WTC11 (cell line): ENCODE results near the gene WDR46. TPM values are rescaled to one million over a fixed set of nuclear protein-coding genes. Genes with fewer than 3 reads are reported as not detected.

Source experiments
- ATAC-seq: fragments of 200-7000 bp; cut with Tn5 transposase; 2 replicates; pipeline ENCODE4 v1.10.0; 2021; ENCODE audit warnings: mild to moderate bottlenecking, moderate library complexity
- CTCF ChIA-PET: fragments of 300-600 bp; sonication (Branson Sonifier 250); formaldehyde crosslinking; loops from one replicate; lab custom pipeline; 2021; ENCODE audit warnings: antibody characterized with exemption; lab: Charles Lee
- POLR2A ChIA-PET: fragments of 350-600 bp; sonication (Branson Sonifier 250); formaldehyde crosslinking; loops from one replicate; lab custom pipeline; 2021; ENCODE audit warnings: antibody characterized with exemption; lab: Charles Lee
- DNase-seq: peaks from one replicate; pipeline ENCODE4 v3.0.0; 2021; ENCODE audit warnings: low spot score
- H3K27ac Mint-ChIP-seq: 2 replicates; pipeline ENCODE4 v1.8.0; 2021; ENCODE audit warnings: mixed read lengths
- H3K27me3 Mint-ChIP-seq: 2 replicates; pipeline ENCODE4 v1.8.0; 2021; ENCODE audit warnings: low read depth, mild to moderate bottlenecking, moderate library complexity, mixed read lengths
- H3K36me3 Mint-ChIP-seq: 2 replicates; pipeline ENCODE4 v1.8.0; 2021; ENCODE audit warnings: mixed read lengths
- H3K4me1 Mint-ChIP-seq: 2 replicates; pipeline ENCODE4 v1.8.0; 2022; ENCODE audit warnings: mixed read lengths
- H3K4me3 Mint-ChIP-seq: 2 replicates; pipeline ENCODE4 v1.8.0; 2021; ENCODE audit warnings: mild to moderate bottlenecking, moderate library complexity, mixed read lengths
- H3K9me3 Mint-ChIP-seq: 2 replicates; pipeline ENCODE4 v1.8.0; 2021; ENCODE audit warnings: mixed read lengths
- CBFB ChIP-seq: sonication (generic); formaldehyde crosslinking; IDR thresholded peaks from 2 replicates; pipeline ENCODE4 v1.8.1; 2022; ENCODE audit warnings: mild to moderate bottlenecking, low read depth, missing genetic modification reagents
- CREB1 ChIP-seq: sonication (generic); formaldehyde crosslinking; IDR thresholded peaks from 2 replicates; pipeline ENCODE4 v1.8.0; 2023; ENCODE audit warnings: mild to moderate bottlenecking, missing genetic modification reagents
- EMX1 ChIP-seq: fragments of 250-450 bp; sonication (Bioruptor Pico); IDR thresholded peaks from 2 replicates; pipeline ENCODE4 v1.8.0; 2021; ENCODE audit warnings: mild to moderate bottlenecking
- ESRRA ChIP-seq: sonication (generic); formaldehyde crosslinking; IDR thresholded peaks from 2 replicates; pipeline ENCODE4 v1.8.1; 2022; ENCODE audit warnings: mild to moderate bottlenecking, missing genetic modification reagents, borderline replicate concordance
- GRHL2 ChIP-seq: fragments of 250-450 bp; sonication (Bioruptor Pico); IDR thresholded peaks from 2 replicates; pipeline ENCODE4 v1.8.0; 2022; ENCODE audit warnings: mild to moderate bottlenecking, moderate library complexity; ENCODE audit not compliant: insufficient replicate concordance, severe bottlenecking
- JAZF1 ChIP-seq: fragments of 250-450 bp; sonication (Bioruptor Pico); IDR thresholded peaks from 2 replicates; pipeline ENCODE4 v1.9.0; 2021; ENCODE audit warnings: moderate library complexity, mild to moderate bottlenecking, inconsistent platforms
- NFATC4 ChIP-seq: fragments of 250-450 bp; sonication (Bioruptor Pico); IDR thresholded peaks from 2 replicates; pipeline ENCODE4 v1.9.0; 2021; ENCODE audit warnings: mild to moderate bottlenecking
- PRRX2 ChIP-seq: fragments of 250-450 bp; sonication (Bioruptor Pico); IDR thresholded peaks from 2 replicates; pipeline ENCODE4 v1.8.0; 2021; ENCODE audit warnings: mild to moderate bottlenecking
- SMAD3 ChIP-seq: sonication (generic); formaldehyde crosslinking; IDR thresholded peaks from 2 replicates; pipeline ENCODE4 v1.8.0; 2022; ENCODE audit warnings: missing genetic modification reagents, mild to moderate bottlenecking, borderline replicate concordance
- TEAD4 ChIP-seq: sonication (generic); formaldehyde crosslinking; IDR thresholded peaks from 2 replicates; pipeline ENCODE4 v1.8.0; 2022; ENCODE audit warnings: mild to moderate bottlenecking, missing genetic modification reagents
- ZNF121 ChIP-seq: sonication (generic); formaldehyde crosslinking; IDR thresholded peaks from 2 replicates; pipeline ENCODE4 v1.8.0; 2023; ENCODE audit warnings: missing genetic modification reagents
- ZNF317 ChIP-seq: sonication (generic); formaldehyde crosslinking; IDR thresholded peaks from 2 replicates; pipeline ENCODE4 v1.8.1; 2023; ENCODE audit warnings: low read depth, mild to moderate bottlenecking, moderate library complexity, missing genetic modification reagents, borderline replicate concordance
- ZNF416 ChIP-seq: fragments of 250-450 bp; sonication (Bioruptor Pico); IDR thresholded peaks from 2 replicates; pipeline ENCODE4 v1.9.0; 2021; ENCODE audit warnings: mild to moderate bottlenecking, inconsistent platforms
- total RNA-seq: library from RNA; stranded (reverse); gene quantifications from 3 replicates; pipeline ENCODE4 v1.2.3, GENCODE V29; 2021
- TF ChIP-seq, protein P1 (sequence below): sonication (generic); formaldehyde crosslinking; IDR thresholded peaks from 2 replicates; pipeline ENCODE4 v1.8.1; 2022; ENCODE audit warnings: missing genetic modification reagents, borderline replicate concordance
- TF ChIP-seq, protein P2 (sequence below): fragments of 250-450 bp; sonication (Bioruptor Pico); IDR thresholded peaks from 2 replicates; pipeline ENCODE4 v1.9.0; 2021; ENCODE audit warnings: moderate library complexity, mild to moderate bottlenecking, inconsistent platforms, borderline replicate concordance
- TF ChIP-seq, protein P3 (sequence below): sonication (generic); formaldehyde crosslinking; IDR thresholded peaks from 2 replicates; pipeline ENCODE4 v1.8.0; 2022; ENCODE audit warnings: mild to moderate bottlenecking, missing genetic modification reagents
- TF ChIP-seq, protein P4 (sequence below): sonication (generic); formaldehyde crosslinking; conservative IDR thresholded peaks from 2 replicates; pipeline ENCODE4 v1.8.1; 2023; ENCODE audit warnings: mild to moderate bottlenecking, low read depth, missing genetic modification reagents, moderate library complexity
- TF ChIP-seq, protein P5 (sequence below): sonication (generic); formaldehyde crosslinking; IDR thresholded peaks from 2 replicates; pipeline ENCODE4 v1.8.1; 2023; ENCODE audit warnings: mild to moderate bottlenecking, missing genetic modification reagents, moderate library complexity

WDR46 gene
- total RNA-seq, 1 experiment from 2014 or later = 94.5 TPM

DNA sequence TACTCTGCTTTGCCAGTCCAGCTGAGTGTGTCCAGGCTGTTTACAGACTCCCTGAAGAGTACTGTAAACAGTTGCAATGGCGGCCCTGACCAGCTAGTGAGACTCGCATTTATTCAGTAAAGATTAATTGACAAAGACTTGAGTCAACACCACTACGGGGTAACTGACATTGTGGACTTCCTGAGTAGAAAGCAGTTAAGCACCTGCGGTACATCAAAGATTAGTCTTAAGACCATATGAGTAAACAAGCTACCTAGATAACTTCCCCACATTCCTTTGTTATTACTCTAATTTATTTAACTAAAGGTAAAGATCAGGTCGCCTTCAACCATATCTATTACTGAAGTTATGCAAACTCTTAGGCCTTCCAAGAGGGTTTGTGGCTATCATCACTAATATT, 30.0 kb downstream of the WDR46 start (continued):
- TF ChIP-seq, protein P1, sequence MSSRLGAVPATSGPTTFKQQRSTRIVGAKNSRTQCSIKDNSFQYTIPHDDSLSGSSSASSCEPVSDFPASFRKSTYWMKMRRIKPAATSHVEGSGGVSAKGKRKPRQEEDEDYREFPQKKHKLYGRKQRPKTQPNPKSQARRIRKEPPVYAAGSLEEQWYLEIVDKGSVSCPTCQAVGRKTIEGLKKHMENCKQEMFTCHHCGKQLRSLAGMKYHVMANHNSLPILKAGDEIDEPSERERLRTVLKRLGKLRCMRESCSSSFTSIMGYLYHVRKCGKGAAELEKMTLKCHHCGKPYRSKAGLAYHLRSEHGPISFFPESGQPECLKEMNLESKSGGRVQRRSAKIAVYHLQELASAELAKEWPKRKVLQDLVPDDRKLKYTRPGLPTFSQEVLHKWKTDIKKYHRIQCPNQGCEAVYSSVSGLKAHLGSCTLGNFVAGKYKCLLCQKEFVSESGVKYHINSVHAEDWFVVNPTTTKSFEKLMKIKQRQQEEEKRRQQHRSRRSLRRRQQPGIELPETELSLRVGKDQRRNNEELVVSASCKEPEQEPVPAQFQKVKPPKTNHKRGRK (CRISPR knock-in tag) = no peak
- no peak for TF ChIP-seq TEAD4 (CRISPR knock-in tag)
- TF ChIP-seq, protein P2, sequence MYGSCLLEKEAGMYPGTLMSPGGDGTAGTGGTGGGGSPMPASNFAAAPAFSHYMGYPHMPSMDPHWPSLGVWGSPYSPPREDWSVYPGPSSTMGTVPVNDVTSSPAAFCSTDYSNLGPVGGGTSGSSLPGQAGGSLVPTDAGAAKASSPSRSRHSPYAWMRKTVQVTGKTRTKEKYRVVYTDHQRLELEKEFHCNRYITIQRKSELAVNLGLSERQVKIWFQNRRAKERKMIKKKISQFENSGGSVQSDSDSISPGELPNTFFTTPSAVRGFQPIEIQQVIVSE (CRISPR knock-in tag) = no peak
- no peak for TF ChIP-seq EMX1 (CRISPR knock-in tag)
- no peak for TF ChIP-seq SMAD3 (CRISPR knock-in tag)
- TF ChIP-seq, protein P3, sequence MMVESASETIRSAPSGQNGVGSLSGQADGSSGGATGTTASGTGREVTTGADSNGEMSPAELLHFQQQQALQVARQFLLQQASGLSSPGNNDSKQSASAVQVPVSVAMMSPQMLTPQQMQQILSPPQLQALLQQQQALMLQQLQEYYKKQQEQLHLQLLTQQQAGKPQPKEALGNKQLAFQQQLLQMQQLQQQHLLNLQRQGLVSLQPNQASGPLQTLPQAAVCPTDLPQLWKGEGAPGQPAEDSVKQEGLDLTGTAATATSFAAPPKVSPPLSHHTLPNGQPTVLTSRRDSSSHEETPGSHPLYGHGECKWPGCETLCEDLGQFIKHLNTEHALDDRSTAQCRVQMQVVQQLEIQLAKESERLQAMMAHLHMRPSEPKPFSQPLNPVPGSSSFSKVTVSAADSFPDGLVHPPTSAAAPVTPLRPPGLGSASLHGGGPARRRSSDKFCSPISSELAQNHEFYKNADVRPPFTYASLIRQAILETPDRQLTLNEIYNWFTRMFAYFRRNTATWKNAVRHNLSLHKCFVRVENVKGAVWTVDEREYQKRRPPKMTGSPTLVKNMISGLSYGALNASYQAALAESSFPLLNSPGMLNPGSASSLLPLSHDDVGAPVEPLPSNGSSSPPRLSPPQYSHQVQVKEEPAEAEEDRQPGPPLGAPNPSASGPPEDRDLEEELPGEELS (CRISPR knock-in tag) = no peak
- TF ChIP-seq ZNF416 (CRISPR knock-in tag) = no peak

DNA sequence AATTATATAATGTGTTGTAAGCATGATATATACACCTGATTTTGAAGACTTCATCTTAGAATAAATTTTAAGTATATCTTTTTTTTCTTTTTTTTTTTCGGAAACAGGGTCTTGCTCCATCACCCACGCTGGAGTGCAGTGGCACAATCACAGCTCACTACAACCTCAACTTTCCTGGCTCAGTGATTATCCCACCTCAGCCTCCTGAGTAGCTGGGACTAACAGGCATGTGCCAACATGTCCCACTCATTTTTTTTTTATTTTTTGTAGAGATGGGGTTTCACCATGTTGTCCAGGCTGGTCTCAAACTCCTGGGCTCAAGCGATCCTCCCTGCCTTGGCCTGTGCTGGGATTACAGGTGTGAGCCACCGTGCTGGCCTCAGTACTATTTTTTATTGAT, 34.4 kb downstream of the WDR46 start:
- Mint-ChIP-seq H3K27ac (no peak overlapping the region), H3K4me3 (no peak overlapping the region), H3K36me3 (peaks cover 37% of the 10 kb centered on the region)
- TF ChIP-seq, protein P4, sequence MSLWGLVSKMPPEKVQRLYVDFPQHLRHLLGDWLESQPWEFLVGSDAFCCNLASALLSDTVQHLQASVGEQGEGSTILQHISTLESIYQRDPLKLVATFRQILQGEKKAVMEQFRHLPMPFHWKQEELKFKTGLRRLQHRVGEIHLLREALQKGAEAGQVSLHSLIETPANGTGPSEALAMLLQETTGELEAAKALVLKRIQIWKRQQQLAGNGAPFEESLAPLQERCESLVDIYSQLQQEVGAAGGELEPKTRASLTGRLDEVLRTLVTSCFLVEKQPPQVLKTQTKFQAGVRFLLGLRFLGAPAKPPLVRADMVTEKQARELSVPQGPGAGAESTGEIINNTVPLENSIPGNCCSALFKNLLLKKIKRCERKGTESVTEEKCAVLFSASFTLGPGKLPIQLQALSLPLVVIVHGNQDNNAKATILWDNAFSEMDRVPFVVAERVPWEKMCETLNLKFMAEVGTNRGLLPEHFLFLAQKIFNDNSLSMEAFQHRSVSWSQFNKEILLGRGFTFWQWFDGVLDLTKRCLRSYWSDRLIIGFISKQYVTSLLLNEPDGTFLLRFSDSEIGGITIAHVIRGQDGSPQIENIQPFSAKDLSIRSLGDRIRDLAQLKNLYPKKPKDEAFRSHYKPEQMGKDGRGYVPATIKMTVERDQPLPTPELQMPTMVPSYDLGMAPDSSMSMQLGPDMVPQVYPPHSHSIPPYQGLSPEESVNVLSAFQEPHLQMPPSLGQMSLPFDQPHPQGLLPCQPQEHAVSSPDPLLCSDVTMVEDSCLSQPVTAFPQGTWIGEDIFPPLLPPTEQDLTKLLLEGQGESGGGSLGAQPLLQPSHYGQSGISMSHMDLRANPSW (CRISPR knock-in tag) = no peak
- TF ChIP-seq ZNF317 (CRISPR knock-in tag) (no peak), NFATC4 (CRISPR knock-in tag) (no peak), PRRX2 (CRISPR knock-in tag) (no peak), ESRRA (CRISPR knock-in tag) (no peak), JAZF1 (no peak)
- TF ChIP-seq, protein P5, sequence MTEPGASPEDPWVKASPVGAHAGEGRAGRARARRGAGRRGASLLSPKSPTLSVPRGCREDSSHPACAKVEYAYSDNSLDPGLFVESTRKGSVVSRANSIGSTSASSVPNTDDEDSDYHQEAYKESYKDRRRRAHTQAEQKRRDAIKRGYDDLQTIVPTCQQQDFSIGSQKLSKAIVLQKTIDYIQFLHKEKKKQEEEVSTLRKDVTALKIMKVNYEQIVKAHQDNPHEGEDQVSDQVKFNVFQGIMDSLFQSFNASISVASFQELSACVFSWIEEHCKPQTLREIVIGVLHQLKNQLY (CRISPR knock-in tag) = no peak
- TF ChIP-seq, all 79 proteins: peak for 0
- DNase-seq (no peak), ATAC-seq (no peak)
- Mint-ChIP-seq H3K27me3 (no peaks in the 10 kb centered on the region), H3K9me3 (no peaks in the 10 kb centered on the region), H3K4me1 (peaks cover 8% of the 10 kb centered on the region)
- ChIA-PET POLR2A (interaction anchor here (0.7 kb wide), 1 partner anchor 129 kb away, joined by 4 read pairs; no protein-coding TSS in a partner anchor), CTCF (interaction anchor here (0.7 to 0.9 kb wide), 4 partner anchors 13 to 206 kb away, joined by 3 to 5 read pairs (median 4); partner anchors contain the start of gene WDR46)

DNA sequence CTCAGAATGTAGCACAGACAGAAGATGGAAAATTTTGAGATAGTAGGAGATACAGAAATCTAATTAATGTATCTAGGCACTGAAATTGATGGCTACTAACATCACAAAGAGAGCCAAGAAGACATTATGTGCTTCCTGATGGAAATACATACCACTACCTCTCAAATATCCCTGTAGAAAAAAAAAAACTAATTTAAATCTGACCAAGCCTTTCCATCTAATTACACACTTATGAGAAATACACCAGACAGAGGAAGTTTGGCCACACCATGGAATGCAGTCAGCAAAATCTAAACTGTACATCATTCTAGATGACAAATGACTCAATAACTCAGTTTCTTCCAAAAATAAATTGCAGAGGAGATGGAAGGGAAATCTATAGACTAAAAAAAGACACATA, 36.3 kb downstream of the WDR46 start:
- TF ChIP-seq CBFB (CRISPR knock-in tag) (no peak), CREB1 (CRISPR knock-in tag) (no peak), ZNF121 (CRISPR knock-in tag) (no peak), GRHL2 (CRISPR knock-in tag) (no peak)
- no peak for ATAC-seq
- ChIA-PET CTCF (no interaction called here), POLR2A (no interaction called here)
- Mint-ChIP-seq H3K27me3 (peaks cover 12% of the 10 kb centered on the region), H3K4me3 (no peak overlapping the region), H3K4me1 (peaks cover 18% of the 10 kb centered on the region), H3K27ac (no peak overlapping the region), H3K36me3 (peaks cover 26% of the 10 kb centered on the region), H3K9me3 (no peaks in the 10 kb centered on the region)
- no peak for DNase-seq
